GM12872 (cell line): ENCODE results near the gene ACSL5.

Source experiments
- CTCF ChIP-seq: IDR thresholded peaks from 3 replicates; pipeline ENCODE4 v1.5.1; 2011; ENCODE audit warnings: low read depth, mild to moderate bottlenecking, low read length, moderate library complexity; ENCODE audit not compliant: insufficient read depth

ACSL5 gene

GRCh38 chr10:112412696-112413095 is 38.8 kb downstream of the ACSL5 start:
- TF ChIP-seq CTCF = no peak

DNA sequence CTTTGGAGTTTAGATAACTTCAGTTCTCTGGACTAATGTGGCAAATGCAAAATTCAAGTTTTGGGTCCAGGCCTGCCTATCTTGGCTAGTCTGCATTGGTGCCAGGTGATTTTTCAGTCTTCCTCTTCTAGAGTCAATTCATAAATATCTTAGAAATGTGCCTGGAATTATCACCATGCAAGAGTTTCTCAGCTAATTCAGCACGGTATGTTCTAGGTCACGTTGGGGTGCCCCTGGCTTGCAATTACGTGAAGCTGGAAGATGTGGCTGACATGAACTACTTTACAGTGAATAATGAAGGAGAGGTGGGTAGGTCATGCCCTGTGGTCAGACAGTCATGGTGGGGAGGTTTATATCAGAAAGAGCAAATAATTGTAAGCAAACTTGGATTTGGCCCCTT is 47.8 kb downstream of the ACSL5 start:
- no peak for TF ChIP-seq CTCF

DNA sequence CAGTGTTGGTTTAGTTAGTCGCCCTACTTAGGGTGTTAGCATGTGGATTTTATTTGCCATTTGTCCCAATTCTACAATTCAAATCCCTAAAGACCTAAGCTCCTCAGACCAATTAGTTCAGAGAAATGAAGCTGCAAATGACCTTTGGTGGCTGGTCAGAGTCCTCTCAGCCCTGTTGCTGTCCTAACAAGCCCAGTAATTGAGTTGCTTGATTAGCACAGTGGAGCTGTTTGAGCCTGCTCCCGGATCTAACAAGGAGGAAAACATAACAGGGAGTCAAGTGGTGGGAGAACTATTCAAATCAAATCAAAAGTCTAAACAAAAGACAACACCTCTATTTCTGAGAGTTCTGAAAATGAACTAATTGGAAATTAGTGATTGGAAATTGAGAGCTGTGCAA is 50.7 kb downstream of the ACSL5 start:
- no peak for TF ChIP-seq CTCF

DNA sequence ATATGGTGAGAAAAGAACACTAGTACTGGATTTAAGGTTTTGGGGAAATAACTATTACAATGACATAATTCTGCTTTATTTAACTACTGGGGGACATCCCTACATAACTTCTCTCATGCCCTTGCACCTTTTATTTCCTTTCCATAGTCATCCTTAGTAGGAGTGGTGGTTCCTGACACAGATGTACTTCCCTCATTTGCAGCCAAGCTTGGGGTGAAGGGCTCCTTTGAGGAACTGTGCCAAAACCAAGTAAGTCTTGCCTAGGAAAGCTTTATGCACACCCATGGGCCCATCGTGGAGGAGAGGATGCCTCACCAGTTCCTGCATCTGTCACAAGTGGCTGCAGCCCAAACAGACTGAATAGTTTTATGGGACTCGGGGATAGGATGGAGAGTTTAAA is 52.2 kb downstream of the ACSL5 start:
- TF ChIP-seq CTCF = no peak

GRCh38 chr10:112429147-112429546 is 55.2 kb downstream of the ACSL5 start:
- no peak for TF ChIP-seq CTCF

GRCh38 chr10:112429654-112430230 is 55.8 kb downstream of the ACSL5 start:
- no peak for TF ChIP-seq CTCF

- TF ChIP-seq CTCF = no peak
These were observed 59.2 kb downstream of the ACSL5 start for GRCh38 chr10:112433136-112433535.
